Dedifferentiated amniotic fluid mesenchymal stem cell (primary cell): ENCODE results near the gene ZNF45.
"Not testable (repeated sequence)": the region's sequence is repeated elsewhere in the genome, so short reads cannot be mapped to it uniquely, and the experiment has no call there.

Source experiments
- DNase-seq: peaks from one replicate; pipeline ENCODE4 v3.0.0-alpha.2; 2016; ENCODE audit errors: extremely low spot score

ZNF45 gene

GRCh38 chr19:43913383-43913782 is 21.7 kb downstream of the ZNF45 start:
- no peak for DNase-seq

DNA sequence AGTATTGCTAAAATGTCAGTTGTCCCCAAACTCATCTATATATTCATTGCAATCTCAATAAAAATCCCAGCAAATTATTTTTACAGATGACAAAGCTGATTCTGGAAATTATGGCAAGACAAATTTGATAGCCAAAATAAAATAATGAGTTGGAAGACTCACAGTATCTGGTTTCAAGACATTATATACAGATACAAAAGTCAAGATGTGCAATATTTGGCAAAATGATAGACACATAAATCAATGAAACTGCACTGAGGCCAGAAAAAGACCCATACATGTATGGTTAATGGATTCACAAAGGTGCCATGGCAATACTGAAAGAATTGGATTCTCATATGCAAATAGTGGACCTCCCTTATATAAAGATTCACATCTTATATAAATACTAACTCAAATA is 24.2 kb downstream of the ZNF45 start:
- no peak for DNase-seq

GRCh38 chr19:43908659-43909058 is 26.4 kb downstream of the ZNF45 start:
- DNase-seq = no peak

DNA sequence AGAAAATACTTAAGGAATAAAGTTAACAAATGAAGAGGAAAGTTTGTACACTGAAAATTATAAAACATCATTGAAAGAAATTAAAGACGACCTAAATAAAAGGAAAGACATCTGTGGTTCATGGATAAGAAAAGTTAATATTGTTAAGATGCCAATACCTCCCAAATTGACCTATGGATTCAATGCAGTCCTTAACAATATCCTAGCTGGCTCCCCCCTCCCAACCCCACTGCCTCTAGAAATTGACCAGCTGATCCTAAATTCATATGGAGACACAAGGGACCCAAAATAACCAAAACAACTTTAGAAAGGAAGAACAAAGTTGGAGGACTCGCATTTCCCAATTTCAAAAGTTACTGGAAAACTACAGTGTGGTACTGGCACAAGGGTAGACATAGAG is 28.3 kb downstream of the ZNF45 start:
- DNase-seq = no peak

- DNase-seq = no peak
Measured at GRCh38 chr19:43905897-43906296, 29.2 kb downstream of the ZNF45 start.

- no peak for DNase-seq
Measured at GRCh38 chr19:43902399-43902798, 32.7 kb downstream of the ZNF45 start.

DNA sequence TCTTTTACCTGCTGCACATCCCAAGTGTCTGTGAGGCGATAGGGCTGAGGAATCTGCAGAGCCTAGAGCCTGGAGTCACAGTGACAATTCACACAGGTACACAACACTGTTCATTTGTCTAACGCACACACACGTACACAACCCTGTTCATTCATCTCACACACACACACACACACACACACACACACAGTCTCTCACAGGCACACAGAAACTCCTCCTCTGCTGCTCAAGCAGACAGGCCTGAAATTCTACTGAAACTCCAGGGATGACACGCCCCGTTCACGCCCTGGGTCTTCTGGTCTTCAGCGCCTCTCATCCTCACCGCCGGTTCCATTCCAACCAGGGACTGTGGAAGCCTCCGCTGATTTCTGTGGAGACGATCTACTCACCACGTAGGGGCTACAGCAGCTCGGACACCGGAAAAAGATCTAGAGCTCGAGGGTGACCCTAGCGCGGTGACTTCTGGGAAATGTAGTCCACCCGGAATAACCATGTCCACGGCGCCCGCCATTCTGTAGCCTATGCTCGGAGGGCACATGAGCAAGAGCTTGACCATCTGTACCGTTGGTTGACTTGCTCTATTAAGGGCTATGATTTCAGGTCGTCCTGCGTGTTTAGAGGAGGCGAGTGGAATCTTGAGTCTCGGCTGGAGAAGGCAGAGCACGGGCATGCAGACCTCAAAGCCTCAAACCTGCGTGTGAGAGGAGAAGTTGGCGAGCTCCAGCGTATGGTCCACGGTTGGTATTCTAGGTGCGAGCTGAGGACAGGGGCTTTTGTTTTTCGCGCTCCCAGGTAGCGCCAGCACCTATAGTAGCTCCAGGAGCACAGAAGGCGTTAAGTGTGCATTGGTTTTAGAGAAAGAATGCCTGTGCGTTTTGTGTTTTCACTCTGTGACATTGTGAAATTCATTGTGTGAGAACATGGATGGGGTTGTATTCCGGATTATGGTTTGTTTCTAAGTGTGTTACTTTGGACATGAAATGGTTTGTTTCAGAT is 33.4 kb downstream of the ZNF45 start:
- peak; percentile 85 for DNase-seq

- DNase-seq = no peak
Measured at GRCh38 chr19:43895727-43896308, 39.3 kb downstream of the ZNF45 start.

DNA sequence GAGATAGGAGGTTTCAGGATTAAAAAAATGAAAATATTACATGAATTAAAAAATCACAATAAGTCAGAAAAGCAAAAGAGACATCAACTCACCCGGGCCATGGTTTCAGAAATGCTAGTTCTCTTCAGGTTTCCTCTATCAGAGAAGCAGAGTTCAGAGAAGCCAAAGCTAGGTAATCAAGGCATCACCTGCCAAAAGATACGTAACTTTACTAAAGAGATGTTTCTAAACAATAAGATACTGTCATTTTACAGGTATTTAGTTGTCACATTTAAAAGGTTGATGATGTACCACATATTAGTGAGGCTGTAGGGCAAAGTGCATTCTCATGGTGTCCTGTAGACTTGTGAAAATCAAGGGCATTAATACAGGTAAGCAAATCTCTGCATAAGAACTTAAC is 51.2 kb downstream of the ZNF45 start, which contains the start of gene ZNF404:
TSS of gene ZNF404 (minus strand) at position 101 of the 400 bp plus-strand sequence.
- no peak for DNase-seq

DNA sequence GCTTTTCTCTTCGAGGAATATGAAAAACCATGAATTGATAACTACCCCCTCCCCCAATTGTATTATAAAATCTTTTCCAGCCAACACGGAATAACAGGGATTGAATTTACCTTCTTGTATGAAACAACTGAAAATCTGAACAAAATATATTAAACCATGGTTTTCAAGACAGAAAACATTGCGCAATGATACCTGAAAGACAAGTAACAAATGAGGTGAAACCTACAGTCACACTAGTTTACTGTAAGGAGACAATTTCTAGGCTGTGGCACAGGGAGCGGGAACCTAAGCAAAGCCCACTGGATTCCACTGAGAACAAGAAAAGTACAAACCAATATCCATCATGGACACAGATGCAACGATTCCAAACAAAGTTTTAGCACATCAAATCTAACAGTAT is 54.6 kb downstream of the ZNF45 start:
- DNase-seq = no peak

DNA sequence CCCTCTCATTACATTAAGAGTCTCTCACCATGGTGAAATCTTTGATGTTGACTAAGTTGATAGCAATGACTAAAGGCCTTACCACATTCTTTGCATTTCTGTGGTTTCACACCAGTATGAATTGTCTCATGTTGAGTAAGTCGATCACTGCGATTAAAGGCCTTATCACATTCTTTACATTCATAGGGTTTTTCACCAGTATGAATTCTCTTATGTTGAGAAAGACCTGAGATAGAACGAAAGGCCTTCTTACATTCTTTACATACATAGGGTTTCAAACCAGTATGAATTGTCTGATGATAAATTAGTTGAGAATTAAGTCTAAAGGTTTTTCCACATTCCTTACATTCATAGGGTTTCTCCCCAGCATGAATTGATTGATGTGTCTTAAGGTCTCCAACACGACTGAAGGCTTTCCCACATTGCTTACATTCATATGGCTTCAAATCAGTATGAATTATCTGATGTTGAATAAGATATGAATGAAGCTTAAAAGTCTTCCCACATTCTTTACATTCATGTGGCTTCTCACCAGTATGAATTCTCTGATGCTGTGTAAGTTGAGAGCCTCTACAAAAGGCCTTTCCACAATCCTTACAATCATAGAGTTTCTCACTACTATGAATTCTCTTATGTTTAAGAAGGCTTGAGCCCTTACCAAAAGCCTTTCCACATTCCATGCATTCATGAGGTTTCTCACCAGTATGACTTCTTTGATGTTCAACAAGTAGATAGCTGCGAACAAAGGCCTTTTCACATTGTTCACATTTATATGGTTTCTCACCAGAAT is 62.3 kb downstream of the ZNF45 start:
- DNase-seq = no peak

DNA sequence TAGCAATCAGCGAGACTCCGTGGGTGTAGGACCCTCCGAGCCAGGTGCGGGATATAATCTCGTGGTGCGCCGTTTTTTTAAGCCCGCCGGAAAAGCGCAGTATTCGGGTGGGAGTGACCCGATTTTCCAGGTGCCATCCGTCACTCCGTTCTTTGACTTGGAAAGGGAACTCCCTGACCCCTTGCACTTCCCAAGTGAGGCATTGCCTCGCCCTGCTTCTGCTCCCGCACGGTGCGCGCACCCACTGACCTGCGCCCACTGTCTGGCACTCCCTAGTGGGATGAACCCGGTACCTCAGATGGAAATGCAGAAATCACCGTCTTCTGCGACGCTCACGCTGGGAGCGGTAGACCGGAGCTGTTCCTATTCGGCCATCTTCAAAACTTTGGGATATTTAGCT is 68.2 kb downstream of the ZNF45 start:
- not testable (repeated sequence) for DNase-seq
